Left lung (tissue), 14 donors: Measurements from ENCODE around the gene STIMATE. TPM values are rescaled to one million over a fixed set of nuclear protein-coding genes. Genes with fewer than 3 reads are reported as not detected.

Experiments
- ATAC-seq: fragments of 200-7000 bp; cut with Tn5 transposase; one replicate; pipeline ENCODE4 v1.9.1; 2020; ENCODE audit warnings: moderate library complexity
- DNase-seq, 4 donors: peaks; one replicate each; pipeline ENCODE4 v3.0.0-alpha.2; 2013 to 2020
- H3K27ac ChIP-seq, 2 donors: fragments of 200-600 bp; sonication (generic) in 1 of 2; one replicate each; pipeline versions ENCODE4 v1.5.0 to v1.8.0; 2020 to 2021
- H3K27me3 ChIP-seq, 2 donors: fragments of 200-600 bp; sonication (generic) in 1 of 2; one replicate each; pipeline versions ENCODE4 v1.5.0 to v1.8.0; 2020 to 2021
- H3K36me3 ChIP-seq, 2 donors: fragments of 200-600 bp; sonication (generic) in 1 of 2; one replicate each; pipeline versions ENCODE4 v1.5.0 to v1.8.0; 2020 to 2021
- H3K4me1 ChIP-seq, 2 donors: fragments of 200-600 bp; one replicate each; pipeline ENCODE4 v1.8.0; 2021
- H3K4me3 ChIP-seq, 2 donors: fragments of 200-600 bp; sonication (generic) in 1 of 2; one replicate each; pipeline versions ENCODE4 v1.5.0 to v1.8.0; 2020 to 2021; ENCODE audit warnings: mild to moderate bottlenecking in 1 of 2
- H3K9me3 ChIP-seq, 2 donors: fragments of 200-600 bp; sonication (generic) in 1 of 2; one replicate each; pipeline versions ENCODE4 v1.5.0 to v1.8.0; 2020 to 2021
- intact Hi-C, 2 donors: fragments of 100-400 bp; cut with DNase I; formaldehyde crosslinking; loops; one replicate each; pipeline versions ENCODE4 v1.11.2 to v1.14.2; 2022
- long read RNA-seq, 12 donors: library from polyadenylated mRNA in 2 of 12; unstranded in 2 of 12; transcript quantifications; one replicate each; pipeline ENCODE4 v2.0.0 and lab custom pipeline, GENCODE V29; 2019 to 2026
- polyA plus RNA-seq, 6 donors: library from polyadenylated mRNA; unstranded; fragments of 120-200 nt; gene quantifications; one replicate each; pipeline ENCODE4 v1.2.1, GENCODE V29; 2013; ENCODE audit not compliant: insufficient read length in 6 of 6
- total RNA-seq, 2 donors: library from RNA; stranded (reverse); fragmentation: NEBNext Ultra II Directional; extraction: Animal tissue kit (Norgen Biotek cat#: 25700); gene quantifications; one replicate each; pipeline ENCODE4 v1.2.1, GENCODE V29; 2021
- TF ChIP-seq, protein P1 (sequence below), 2 donors: fragments of 200-600 bp; sonication (generic) in 1 of 2; IDR thresholded peaks; one replicate each; pipeline versions ENCODE4 v1.5.0 to v1.8.0; 2021; ENCODE audit warnings: antibody characterized with exemption in 2 of 2
- donor health status: DM: no; HTN: yes; CAD: no.
- donor health status: DM: no; HTN: no; CAD: no.

The STIMATE gene
- total RNA-seq (10 to 100 TPM; 21.0 to 28.3 TPM), polyA plus RNA-seq (10 to 100 TPM; 11.6 to 23.4 (median 14.0) TPM)
- long read RNA-seq, donor 1, full-length matches to known transcripts, result 4 of 4 reads
- long read RNA-seq, donor 1, partial matches to known transcripts, result 0 of 4 reads
- long read RNA-seq, donor 1, other reads (novel, unspliced or antisense), result 0 of 4 reads
- long read RNA-seq, donor 2, full-length matches to known transcripts, result 3 of 3 reads
- long read RNA-seq, donor 2, partial matches to known transcripts, result 0 of 3 reads
- long read RNA-seq, donor 2, other reads (novel, unspliced or antisense), result 0 of 3 reads
- long read RNA-seq, donor 3, full-length matches to known transcripts, result 4 of 4 reads
- long read RNA-seq, donor 3, partial matches to known transcripts, result 0 of 4 reads
- long read RNA-seq, donor 3, other reads (novel, unspliced or antisense), result 0 of 4 reads
- long read RNA-seq, donor 4, full-length matches to known transcripts, result 3 of 4 reads
- long read RNA-seq, donor 4, partial matches to known transcripts, result 0 of 4 reads
- long read RNA-seq, donor 4, other reads (novel, unspliced or antisense), result 1 of 4 reads
- long read RNA-seq, donor 5, full-length matches to known transcripts, result 5 of 5 reads
- long read RNA-seq, donor 5, partial matches to known transcripts, result 0 of 5 reads
- long read RNA-seq, donor 5, other reads (novel, unspliced or antisense), result 0 of 5 reads
- long read RNA-seq, donor 6, full-length matches to known transcripts, result 2 of 2 reads
- long read RNA-seq, donor 6, partial matches to known transcripts, result 0 of 2 reads
- long read RNA-seq, donor 6, other reads (novel, unspliced or antisense), result 0 of 2 reads
- long read RNA-seq, donor 7, full-length matches to known transcripts, result 2 of 2 reads
- long read RNA-seq, donor 7, partial matches to known transcripts, result 0 of 2 reads
- long read RNA-seq, donor 7, other reads (novel, unspliced or antisense), result 0 of 2 reads
- long read RNA-seq, donor 8, full-length matches to known transcripts, result 5 of 5 reads
- long read RNA-seq, donor 8, partial matches to known transcripts, result 0 of 5 reads
- long read RNA-seq, donor 8, other reads (novel, unspliced or antisense), result 0 of 5 reads
- long read RNA-seq, donor 9, result 0 reads
- long read RNA-seq, donor 10, full-length matches to known transcripts, result 22 of 28 reads
- long read RNA-seq, donor 10, partial matches to known transcripts, result 1 of 28 reads
- long read RNA-seq, donor 10, other reads (novel, unspliced or antisense), result 5 of 28 reads
- long read RNA-seq, donor 11, full-length matches to known transcripts, result 5 of 5 reads
- long read RNA-seq, donor 11, partial matches to known transcripts, result 0 of 5 reads
- long read RNA-seq, donor 11, other reads (novel, unspliced or antisense), result 0 of 5 reads
- long read RNA-seq, donor 12, full-length matches to known transcripts, result 2 of 2 reads
- long read RNA-seq, donor 12, partial matches to known transcripts, result 0 of 2 reads
- long read RNA-seq, donor 12, other reads (novel, unspliced or antisense), result 0 of 2 reads

DNA sequence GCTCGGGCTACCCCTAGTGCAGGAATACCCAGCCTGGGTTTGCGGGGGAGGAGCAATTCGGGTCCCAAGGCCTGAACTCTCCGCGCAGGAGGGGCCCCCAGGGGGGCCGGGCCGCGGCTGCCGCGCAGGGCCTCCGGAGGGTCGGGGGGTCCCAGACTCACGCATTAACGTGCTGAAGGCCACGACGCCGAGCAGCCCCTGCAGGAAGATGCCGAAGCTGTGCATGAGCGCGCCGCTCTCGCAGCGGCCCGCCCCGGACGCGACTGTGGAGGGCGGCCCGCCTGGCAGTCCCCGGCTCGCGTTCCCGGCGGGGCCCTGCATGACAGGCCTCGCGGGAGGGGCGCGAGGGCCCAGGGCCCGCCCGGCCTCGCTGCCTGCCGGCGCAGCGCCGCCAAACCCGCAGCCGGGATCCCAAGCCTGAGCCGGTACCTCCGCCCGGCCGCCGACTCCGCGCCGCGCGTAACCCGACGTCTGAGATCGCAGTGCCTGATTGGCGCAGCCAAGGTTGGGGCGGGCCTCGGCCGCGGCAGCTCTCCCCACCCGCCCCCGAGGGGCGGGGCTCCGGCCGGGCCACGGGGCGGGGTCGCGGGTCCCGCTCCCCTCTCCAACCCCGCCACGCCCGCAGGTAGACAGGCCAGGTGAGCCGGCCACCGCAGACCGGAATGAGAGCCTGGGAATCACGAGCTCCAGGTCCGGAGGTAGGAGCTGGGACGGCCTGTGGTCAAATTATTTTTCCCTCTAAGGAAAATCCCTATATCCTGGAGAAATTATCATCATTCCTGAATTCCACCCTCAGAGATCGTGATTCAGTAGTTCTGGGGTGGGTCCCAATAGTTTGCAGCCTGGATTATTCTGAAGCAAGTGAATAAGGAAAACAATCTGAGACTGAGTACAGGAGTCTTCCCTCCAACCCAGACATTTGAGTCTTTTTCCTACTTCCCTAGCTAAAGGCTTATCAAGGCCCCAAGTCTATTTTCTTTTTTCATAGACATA lies at the start of gene STIMATE:
Gene STIMATE, minus strand, starts transcription at position 419 of the 993 bp plus-strand sequence. Its CDS starts 98 bp downstream, at position 321.
- ATAC-seq, result peak; percentile 98
- intact Hi-C loops, result no loop called here
- peaks cover 21 to 50% of the 10 kb centered on the region in 2 donors for H3K4me1 ChIP-seq
- H3K9me3 ChIP-seq, result no peaks in the 10 kb centered on the region
- H3K4me3 ChIP-seq, result peak within 1 kb of the TSS; percentile 90 to 97
- peak; percentile 77 to 98 (median 90) for DNase-seq
- TF ChIP-seq, protein P1, sequence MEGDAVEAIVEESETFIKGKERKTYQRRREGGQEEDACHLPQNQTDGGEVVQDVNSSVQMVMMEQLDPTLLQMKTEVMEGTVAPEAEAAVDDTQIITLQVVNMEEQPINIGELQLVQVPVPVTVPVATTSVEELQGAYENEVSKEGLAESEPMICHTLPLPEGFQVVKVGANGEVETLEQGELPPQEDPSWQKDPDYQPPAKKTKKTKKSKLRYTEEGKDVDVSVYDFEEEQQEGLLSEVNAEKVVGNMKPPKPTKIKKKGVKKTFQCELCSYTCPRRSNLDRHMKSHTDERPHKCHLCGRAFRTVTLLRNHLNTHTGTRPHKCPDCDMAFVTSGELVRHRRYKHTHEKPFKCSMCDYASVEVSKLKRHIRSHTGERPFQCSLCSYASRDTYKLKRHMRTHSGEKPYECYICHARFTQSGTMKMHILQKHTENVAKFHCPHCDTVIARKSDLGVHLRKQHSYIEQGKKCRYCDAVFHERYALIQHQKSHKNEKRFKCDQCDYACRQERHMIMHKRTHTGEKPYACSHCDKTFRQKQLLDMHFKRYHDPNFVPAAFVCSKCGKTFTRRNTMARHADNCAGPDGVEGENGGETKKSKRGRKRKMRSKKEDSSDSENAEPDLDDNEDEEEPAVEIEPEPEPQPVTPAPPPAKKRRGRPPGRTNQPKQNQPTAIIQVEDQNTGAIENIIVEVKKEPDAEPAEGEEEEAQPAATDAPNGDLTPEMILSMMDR (IDR thresholded peaks at IDR 0.05), result no peak
- no peaks in the 10 kb centered on the region for H3K27me3 ChIP-seq
- H3K27ac ChIP-seq, result peak within 1 kb of the TSS; percentile 26 to 77
- no peaks in the 10 kb centered on the region for H3K36me3 ChIP-seq

DNA sequence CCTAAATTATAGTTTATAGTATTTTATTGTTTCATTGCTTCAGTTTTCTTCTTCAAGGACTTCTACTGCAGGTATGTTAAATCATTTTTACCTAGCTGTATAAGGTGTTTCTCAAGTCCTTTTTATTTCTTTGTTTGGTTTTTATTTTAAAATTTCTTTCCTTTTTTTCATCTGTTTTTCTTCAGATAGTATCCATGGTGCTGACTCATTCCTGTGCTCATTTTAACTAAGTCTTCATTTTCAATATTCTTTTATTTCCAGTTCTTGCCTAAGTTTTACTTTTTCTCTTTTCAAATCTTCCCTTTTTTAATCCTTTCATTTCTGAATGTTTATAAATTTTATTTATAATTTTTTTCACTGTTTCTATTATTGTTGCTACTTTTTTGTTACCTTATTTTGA lies 42.3 kb upstream of the STIMATE start:
- H3K9me3 ChIP-seq, result no peaks in the 10 kb centered on the region
- H3K4me3 ChIP-seq, result no peak overlapping the region
- H3K4me1 ChIP-seq, result peaks cover 0 to 4% of the 10 kb centered on the region in 2 donors
- H3K36me3 ChIP-seq, result peaks cover 0 to 11% of the 10 kb centered on the region in 2 donors
- H3K27ac ChIP-seq, result no peak overlapping the region
- intact Hi-C loops, result no loop called here
- H3K27me3 ChIP-seq, result no peaks in the 10 kb centered on the region
- TF ChIP-seq, protein P1 (IDR thresholded peaks at IDR 0.05), result no peak
- DNase-seq, result no peak
- no peak for ATAC-seq

DNA sequence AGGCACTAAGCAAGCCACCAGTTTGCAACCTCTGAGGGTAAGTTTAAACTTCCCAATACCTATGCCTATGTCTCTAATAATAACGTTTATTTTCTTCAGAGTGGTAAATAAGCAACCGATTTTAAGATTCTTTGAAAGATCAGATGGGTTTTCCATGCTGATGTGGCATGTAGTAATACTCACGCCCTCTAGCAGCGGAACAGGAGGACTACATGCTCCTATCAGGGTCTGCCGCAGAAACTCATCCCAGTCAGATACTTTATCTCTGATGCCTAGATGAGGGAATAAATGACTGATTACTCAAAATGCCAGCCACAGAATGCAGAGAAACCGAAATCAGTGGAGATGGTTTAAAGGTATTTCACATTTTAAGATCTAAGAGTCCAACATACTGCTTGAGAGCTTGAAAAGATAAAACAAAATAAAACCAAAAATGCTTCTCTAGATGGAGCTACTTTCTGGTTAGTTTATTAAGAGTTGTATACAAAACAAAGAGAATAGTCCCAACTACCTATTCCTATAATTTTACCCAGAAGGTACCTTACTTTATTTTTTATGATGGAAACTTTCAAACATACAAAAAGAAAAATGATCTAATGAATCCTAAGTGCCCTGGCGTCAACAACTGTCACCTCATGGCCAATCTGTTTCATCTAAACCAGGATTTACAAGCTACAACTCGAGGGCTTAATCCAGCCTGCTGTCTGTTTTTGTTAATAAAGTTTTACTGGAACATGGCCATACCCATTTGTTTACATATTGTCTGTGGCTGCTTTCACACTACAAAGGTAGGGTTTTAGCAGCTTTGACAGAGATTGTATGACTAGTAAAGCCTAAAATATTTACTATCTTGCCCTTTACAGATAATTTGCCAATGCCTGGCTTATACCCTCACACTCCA lies 37.5 kb upstream of the STIMATE start:
- intact Hi-C loops, result no loop called here
- H3K4me1 ChIP-seq, result peaks cover 0 to 4% of the 10 kb centered on the region in 2 donors
- TF ChIP-seq, protein P1 (IDR thresholded peaks at IDR 0.05), result peak; percentile 67 to 77
- ATAC-seq, result peak; percentile 97
- peak in 2 of 4 donors; percentile 35 to 58 for DNase-seq
- no peaks in the 10 kb centered on the region for H3K9me3 ChIP-seq
- H3K27ac ChIP-seq, result no peak overlapping the region
- H3K27me3 ChIP-seq, result no peaks in the 10 kb centered on the region
- H3K36me3 ChIP-seq, result no peaks in the 10 kb centered on the region
- no peak overlapping the region for H3K4me3 ChIP-seq
